Endometrial microvascular endothelial cells (primary cell): ENCODE results near the gene APOBR. TPM values are rescaled to one million over a fixed set of nuclear protein-coding genes. Genes with fewer than 3 reads are reported as not detected.
"Not testable (repeated sequence)": the region's sequence is repeated elsewhere in the genome, so short reads cannot be mapped to it uniquely, and the experiment has no call there.

Experiments
- in situ Hi-C: cut with HindIII; loops from 2 replicates; pipeline ENCODE4 v1.10.0; 2017; ENCODE audit warnings: low sequenced_read_pairs, low pct_unique_long_range_greater_than_20kb; ENCODE audit errors: inconsistent ontology term
- total RNA-seq: library from RNA; depleted of rRNA; stranded (reverse); fragments of >200 nt; gene quantifications from one replicate; pipeline ENCODE4 v1.2.3, GENCODE V29; 2015; ENCODE audit errors: inconsistent ontology term

APOBR gene
- total RNA-seq, 1 donor from 2014 or later = not detected

- in situ Hi-C loops = no loop called here
Measured at GRCh38 chr16:28544998-28545397, 50.6 kb downstream of the APOBR start.

- in situ Hi-C loops = not testable (repeated sequence)
Measured at GRCh38 chr16:28545964-28546363, 51.5 kb downstream of the APOBR start.

GRCh38 chr16:28546626-28547025 is 52.2 kb downstream of the APOBR start:
- in situ Hi-C loops = no loop called here

GRCh38 chr16:28548306-28548802 is 53.9 kb downstream of the APOBR start:
- in situ Hi-C loops = no loop called here

Other genes starting within 250 kb of the APOBR start
- not detected for gene SBK1, start 202.1 kb upstream of the APOBR start, total RNA-seq
- not detected for gene NPIPB6, start 131.1 kb upstream of the APOBR start, total RNA-seq
- 134 TPM for gene EIF3CL, start 90.8 kb upstream of the APOBR start, total RNA-seq
- gene NPIPB7, start 22.3 kb upstream of the APOBR start, total RNA-seq = not detected
- 28.6 TPM for gene CLN3, start 2.6 kb upstream of the APOBR start, total RNA-seq
- gene IL27, start 12.2 kb downstream of the APOBR start, total RNA-seq = not detected
- gene NUPR1, start 44.3 kb downstream of the APOBR start, total RNA-seq = 0.56 TPM
- 6.8 TPM for gene SGF29, start 59.3 kb downstream of the APOBR start, total RNA-seq
- gene SULT1A2, start 102.4 kb downstream of the APOBR start, total RNA-seq = not detected
- 5.9 TPM for gene SULT1A1, start 115.4 kb downstream of the APOBR start, total RNA-seq
- not detected for gene NPIPB8, start 143.4 kb downstream of the APOBR start, total RNA-seq
- 191 TPM for gene EIF3C, start 216.8 kb downstream of the APOBR start, total RNA-seq